Rectal smooth muscle tissue (tissue), 1 donor: ENCODE data around the gene TMEM202.
"Not testable (repeated sequence)": the region's sequence is repeated elsewhere in the genome, so short reads cannot be mapped to it uniquely, and the experiment has no call there.

Experiments used
- H3K27ac ChIP-seq: one replicate; pipeline ENCODE4 v1.7.0; 2013; ENCODE audit warnings: low read depth, low read length, inconsistent platforms
- H3K27me3 ChIP-seq: one replicate; pipeline ENCODE4 v1.7.0; 2013; ENCODE audit warnings: low read length; ENCODE audit not compliant: control insufficient read depth, insufficient read depth
- H3K36me3 ChIP-seq: one replicate; pipeline ENCODE4 v1.7.0; 2013; ENCODE audit warnings: low read length; ENCODE audit not compliant: control insufficient read depth, insufficient read depth
- H3K4me1 ChIP-seq: one replicate; pipeline ENCODE4 v1.7.0; 2013; ENCODE audit warnings: low read length; ENCODE audit not compliant: control insufficient read depth, insufficient read depth
- H3K4me3 ChIP-seq: one replicate; pipeline ENCODE4 v1.7.0; 2013; ENCODE audit warnings: low read length
- H3K9ac ChIP-seq: one replicate; pipeline ENCODE4 v1.7.0; 2013; ENCODE audit warnings: low read length

TMEM202 gene

DNA sequence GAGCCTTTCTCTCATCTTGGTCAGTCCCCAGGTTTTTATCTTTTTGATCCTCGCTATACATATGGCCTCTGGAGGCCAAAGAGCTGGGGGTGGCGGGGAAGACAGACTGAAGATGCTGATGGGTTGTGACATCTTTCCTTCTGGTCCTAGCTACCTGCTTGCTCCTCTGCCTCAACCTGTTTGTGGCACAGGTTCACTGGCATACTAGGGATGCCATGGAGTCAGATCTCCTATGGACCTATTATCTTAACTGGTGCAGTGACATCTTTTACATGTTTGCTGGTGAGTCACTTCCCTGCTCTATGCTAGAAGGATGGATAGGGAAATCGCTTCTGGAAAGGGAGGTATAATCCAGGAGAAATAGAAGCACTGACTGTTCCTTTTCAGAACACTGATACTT is 8.8 kb downstream of the TMEM202 start:
- Histone ChIP-seq H3K9ac (no peak overlapping the region), H3K27ac (no peak overlapping the region), H3K4me3 (no peak overlapping the region), H3K27me3 (no peaks in the 10 kb centered on the region), H3K4me1 (no peaks in the 10 kb centered on the region), H3K36me3 (no peaks in the 10 kb centered on the region)

- Histone ChIP-seq H3K9ac (no peak overlapping the region), H3K27ac (no peak overlapping the region), H3K36me3 (no peaks in the 10 kb centered on the region), H3K27me3 (no peaks in the 10 kb centered on the region), H3K4me1 (no peaks in the 10 kb centered on the region), H3K4me3 (no peak overlapping the region)
Measured at GRCh38 chr15:72411111-72411510, 13.0 kb downstream of the TMEM202 start.

DNA sequence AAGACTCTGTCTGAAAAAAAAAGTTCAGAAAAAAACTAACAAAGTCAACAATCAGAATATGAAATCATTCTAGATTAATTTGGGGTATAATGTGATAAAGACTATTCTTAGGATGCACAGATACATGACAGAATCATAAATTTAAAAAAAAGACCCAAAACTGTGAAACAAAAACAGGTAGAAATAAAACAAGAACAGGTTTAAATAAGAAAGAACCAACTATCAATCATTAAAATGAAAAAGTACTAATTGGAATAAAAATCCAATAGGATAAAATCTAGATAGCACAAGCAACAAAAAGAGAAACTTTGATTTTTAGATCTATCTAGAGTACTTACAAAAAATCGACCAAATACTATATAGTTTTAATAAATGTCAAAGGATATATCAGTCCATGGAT is 13.4 kb downstream of the TMEM202 start:
- no peaks in the 10 kb centered on the region for H3K36me3 ChIP-seq
- H3K4me1 ChIP-seq, result no peaks in the 10 kb centered on the region
- H3K9ac ChIP-seq, result no peak overlapping the region
- H3K27ac ChIP-seq, result no peak overlapping the region
- no peak overlapping the region for H3K4me3 ChIP-seq
- no peaks in the 10 kb centered on the region for H3K27me3 ChIP-seq

GRCh38 chr15:72413337-72413736 is 15.2 kb downstream of the TMEM202 start:
- not testable (repeated sequence) for H3K27me3 ChIP-seq, H3K4me3 ChIP-seq, H3K4me1 ChIP-seq, H3K27ac ChIP-seq, H3K36me3 ChIP-seq, H3K9ac ChIP-seq

- Histone ChIP-seq H3K27ac (no peak overlapping the region), H3K4me3 (no peak overlapping the region), H3K36me3 (no peaks in the 10 kb centered on the region), H3K27me3 (no peaks in the 10 kb centered on the region), H3K9ac (no peak overlapping the region), H3K4me1 (no peaks in the 10 kb centered on the region)
Measured at GRCh38 chr15:72415304-72415703, 17.2 kb downstream of the TMEM202 start.

- H3K27me3 ChIP-seq, H3K4me1 ChIP-seq, H3K27ac ChIP-seq, H3K4me3 ChIP-seq, H3K36me3 ChIP-seq, H3K9ac ChIP-seq: not testable (repeated sequence)
Measured at GRCh38 chr15:72419768-72420167, 21.7 kb downstream of the TMEM202 start.

GRCh38 chr15:72420576-72420975 is 22.5 kb downstream of the TMEM202 start:
- no peaks in the 10 kb centered on the region for H3K4me1 ChIP-seq
- no peak overlapping the region for H3K9ac ChIP-seq
- H3K27ac ChIP-seq, result no peak overlapping the region
- H3K4me3 ChIP-seq, result no peak overlapping the region
- no peaks in the 10 kb centered on the region for H3K27me3 ChIP-seq
- H3K36me3 ChIP-seq, result no peaks in the 10 kb centered on the region

- H3K27me3 ChIP-seq, result no peaks in the 10 kb centered on the region
- H3K4me1 ChIP-seq, result no peaks in the 10 kb centered on the region
- no peaks in the 10 kb centered on the region for H3K36me3 ChIP-seq
- H3K9ac ChIP-seq, result no peak overlapping the region
- H3K4me3 ChIP-seq, result no peak overlapping the region
- no peak overlapping the region for H3K27ac ChIP-seq
Measured at GRCh38 chr15:72421484-72421883, 23.4 kb downstream of the TMEM202 start.

GRCh38 chr15:72423256-72423655 is 25.2 kb downstream of the TMEM202 start:
- no peak overlapping the region for H3K9ac ChIP-seq
- H3K4me3 ChIP-seq, result no peak overlapping the region
- no peaks in the 10 kb centered on the region for H3K4me1 ChIP-seq
- no peaks in the 10 kb centered on the region for H3K27me3 ChIP-seq
- H3K27ac ChIP-seq, result no peak overlapping the region
- H3K36me3 ChIP-seq, result no peaks in the 10 kb centered on the region

DNA sequence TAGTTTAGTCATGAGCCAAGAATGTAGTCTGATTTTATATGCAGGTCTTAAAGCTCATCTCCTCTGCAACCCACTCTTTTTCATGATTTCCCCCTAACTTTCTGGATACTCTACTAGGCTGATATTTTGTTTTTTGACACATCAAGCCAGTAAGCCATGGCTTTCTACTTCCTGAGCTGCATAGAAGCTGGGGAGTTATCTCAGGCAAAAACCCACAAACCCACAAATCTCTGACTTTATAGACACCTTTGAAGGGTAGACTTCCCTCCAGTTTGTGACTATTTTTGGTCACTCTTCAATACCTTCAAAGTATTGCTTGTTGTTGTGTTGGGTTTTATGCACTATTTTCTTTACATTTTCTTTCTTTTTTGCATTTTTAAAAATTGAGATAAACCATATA is 28.6 kb downstream of the TMEM202 start:
- no peak overlapping the region for H3K9ac ChIP-seq
- H3K27ac ChIP-seq, result no peak overlapping the region
- H3K4me1 ChIP-seq, result no peaks in the 10 kb centered on the region
- no peaks in the 10 kb centered on the region for H3K36me3 ChIP-seq
- H3K4me3 ChIP-seq, result no peak overlapping the region
- no peaks in the 10 kb centered on the region for H3K27me3 ChIP-seq

DNA sequence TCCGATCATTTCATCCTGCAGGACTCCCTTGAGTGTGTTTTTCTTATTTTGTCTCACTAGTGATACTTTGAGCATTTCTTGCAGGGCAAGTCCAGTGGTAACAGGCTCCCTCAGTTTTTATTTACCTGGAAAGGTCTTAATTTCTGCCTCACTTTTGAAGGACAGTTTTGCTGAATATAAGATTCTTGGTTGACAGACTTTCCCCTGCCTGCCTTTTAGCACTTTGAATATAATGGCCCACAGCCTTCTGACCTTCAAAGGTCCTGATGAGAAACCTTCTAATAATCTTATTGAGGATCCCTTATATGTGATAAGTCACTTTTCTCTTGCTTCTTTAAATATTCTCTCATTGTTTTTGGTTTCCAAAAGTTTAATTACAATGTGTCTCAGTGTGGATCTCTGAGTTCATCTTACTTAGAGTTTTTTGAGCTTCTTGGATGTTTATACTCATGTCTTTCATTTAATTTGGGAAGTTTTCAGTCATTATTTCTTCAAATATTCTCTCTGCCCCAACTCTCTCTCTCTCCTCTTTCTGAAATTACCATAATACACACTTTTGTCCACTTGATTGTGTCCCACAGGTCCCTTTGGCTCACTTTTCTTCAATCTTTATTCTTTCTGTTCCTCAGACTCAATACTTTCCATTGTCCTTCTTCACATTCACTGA is 39.7 kb downstream of the TMEM202 start:
- no peaks in the 10 kb centered on the region for H3K4me1 ChIP-seq
- H3K4me3 ChIP-seq, result no peak overlapping the region
- H3K27ac ChIP-seq, result no peak overlapping the region
- no peaks in the 10 kb centered on the region for H3K27me3 ChIP-seq
- H3K36me3 ChIP-seq, result no peaks in the 10 kb centered on the region
- no peak overlapping the region for H3K9ac ChIP-seq

GRCh38 chr15:72442848-72443247 is 44.7 kb downstream of the TMEM202 start:
- H3K4me3 ChIP-seq, H3K36me3 ChIP-seq, H3K27me3 ChIP-seq, H3K27ac ChIP-seq, H3K4me1 ChIP-seq, H3K9ac ChIP-seq: not testable (repeated sequence)

DNA sequence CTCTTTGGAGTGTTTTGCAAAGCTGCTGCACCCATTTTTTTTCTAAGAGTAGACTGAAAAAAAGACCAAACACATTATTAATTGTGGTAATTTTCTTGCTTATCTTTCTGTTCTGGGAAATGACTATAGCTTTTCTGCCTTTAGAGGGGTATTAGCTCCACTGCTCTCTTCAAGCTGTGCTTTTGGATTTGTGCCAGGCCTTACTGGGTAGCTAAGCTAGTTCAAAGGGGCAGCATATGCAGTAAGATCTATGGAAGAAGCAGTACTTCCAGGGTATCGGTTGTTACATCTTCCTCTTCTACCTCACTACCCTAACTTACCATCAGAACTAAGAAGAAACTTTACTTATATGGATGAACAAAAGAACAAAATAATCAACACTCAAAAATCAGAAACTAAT is 47.3 kb downstream of the TMEM202 start:
- Histone ChIP-seq H3K27ac (no peak overlapping the region), H3K4me3 (no peak overlapping the region), H3K36me3 (no peaks in the 10 kb centered on the region), H3K27me3 (no peaks in the 10 kb centered on the region), H3K4me1 (no peaks in the 10 kb centered on the region), H3K9ac (no peak overlapping the region)
